GM12878 (cell line): ENCODE results near the gene TIFAB.

Experiments
- CBFB ChIP-seq: IDR thresholded peaks from 2 replicates; pipeline ENCODE4 v1.6.1; 2016; ENCODE audit warnings: antibody characterized with exemption, low read depth
- EZH2 ChIP-seq: IDR thresholded peaks from 2 replicates; pipeline ENCODE4 v1.6.1; 2012; ENCODE audit warnings: low read depth, mild to moderate bottlenecking, control low read depth, inconsistent platforms, low read length, borderline replicate concordance; ENCODE audit not compliant: control insufficient read depth
- MEF2A ChIP-seq: IDR thresholded peaks from 2 replicates; pipeline ENCODE4 v1.6.1; 2011; ENCODE audit warnings: low read depth, mild to moderate bottlenecking, low read length, moderate library complexity; ENCODE audit not compliant: insufficient read depth
- POLR2AphosphoS2 ChIP-seq: IDR thresholded peaks from 2 replicates; pipeline ENCODE4 v1.6.1; 2011; ENCODE audit warnings: low read depth, mild to moderate bottlenecking, low read length, improper control_type of control experiment, moderate library complexity
- POLR2AphosphoS5 ChIP-seq: IDR thresholded peaks from 2 replicates; pipeline ENCODE4 v1.6.1; 2011; ENCODE audit warnings: mild to moderate bottlenecking, low read length, inconsistent platforms
- RFX5 ChIP-seq: IDR thresholded peaks from 2 replicates; pipeline ENCODE4 v1.6.1; 2011; ENCODE audit warnings: low read depth, low read length, improper control_type of control experiment
- TF ChIP-seq, protein P1 (sequence below): IDR thresholded peaks from 2 replicates; pipeline ENCODE4 v1.6.1; 2011; ENCODE audit warnings: low read depth, low read length, improper control_type of control experiment, borderline replicate concordance
- TF ChIP-seq, protein P2 (sequence below), 3 experiments: IDR thresholded peaks in 2 of 3; conservative IDR thresholded peaks in 1 of 3; 2 replicates each; pipeline ENCODE4 v1.5.1; 2011; ENCODE audit warnings: low read depth in 3 of 3, low read length in 3 of 3, mild to moderate bottlenecking in 3 of 3, control low read depth in 2 of 3, moderate library complexity in 2 of 3, inconsistent platforms in 1 of 3, mixed read lengths in 1 of 3; ENCODE audit not compliant: control insufficient read depth in 2 of 3, insufficient read depth in 1 of 3; ENCODE audit errors: extremely low read depth in 1 of 3
- TF ChIP-seq, protein P3 (sequence below): IDR thresholded peaks from 2 replicates; pipeline ENCODE4 v1.6.1; 2012; ENCODE audit warnings: improper control_type of control experiment, low read depth, low read length; ENCODE audit not compliant: insufficient replicate concordance
- TF ChIP-seq, protein P4 (sequence below): IDR thresholded peaks from 2 replicates; pipeline ENCODE4 v1.6.1; 2012; ENCODE audit warnings: low read depth, low read length, improper control_type of control experiment
- TF ChIP-seq, protein P5 (sequence below): IDR thresholded peaks from 2 replicates; pipeline ENCODE4 v1.6.1; 2012; ENCODE audit warnings: low read depth, low read length, improper control_type of control experiment

DNA sequence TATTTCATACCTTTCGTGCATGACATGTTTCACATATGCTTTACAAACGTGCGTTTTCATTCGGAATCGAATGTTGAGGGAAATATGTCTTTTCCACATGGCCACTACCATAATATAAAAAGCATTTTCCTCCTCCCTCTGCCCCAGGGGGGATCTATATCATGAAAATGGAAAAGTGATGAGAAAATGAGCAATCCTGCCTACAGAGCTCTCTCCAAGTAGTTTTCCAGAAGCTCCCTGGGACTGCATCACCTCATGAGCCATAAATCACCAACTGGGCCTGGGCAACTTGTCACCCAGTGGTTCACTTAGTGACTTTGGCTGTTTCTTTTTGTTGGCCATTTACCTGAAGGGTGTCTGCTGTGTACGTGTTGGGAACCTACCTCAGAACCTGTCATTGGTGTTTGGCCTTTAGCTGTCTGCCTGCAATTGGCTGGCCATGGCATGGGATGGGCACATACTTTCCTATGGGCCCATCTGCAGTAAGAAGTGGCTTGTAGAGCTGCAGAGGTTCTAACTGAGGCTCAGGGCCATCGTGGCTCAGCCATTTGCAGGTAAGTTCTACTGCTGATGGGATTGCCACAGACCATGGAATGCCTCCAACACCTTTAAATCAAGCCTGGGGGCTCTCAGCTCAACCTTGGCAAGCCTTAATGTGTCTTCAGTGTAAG is 9.5 kb upstream of the TIFAB start:
- no peak for TF ChIP-seq POLR2AphosphoS5
- TF ChIP-seq, protein P1, sequence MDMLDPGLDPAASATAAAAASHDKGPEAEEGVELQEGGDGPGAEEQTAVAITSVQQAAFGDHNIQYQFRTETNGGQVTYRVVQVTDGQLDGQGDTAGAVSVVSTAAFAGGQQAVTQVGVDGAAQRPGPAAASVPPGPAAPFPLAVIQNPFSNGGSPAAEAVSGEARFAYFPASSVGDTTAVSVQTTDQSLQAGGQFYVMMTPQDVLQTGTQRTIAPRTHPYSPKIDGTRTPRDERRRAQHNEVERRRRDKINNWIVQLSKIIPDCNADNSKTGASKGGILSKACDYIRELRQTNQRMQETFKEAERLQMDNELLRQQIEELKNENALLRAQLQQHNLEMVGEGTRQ: no peak
- TF ChIP-seq, protein P2, sequence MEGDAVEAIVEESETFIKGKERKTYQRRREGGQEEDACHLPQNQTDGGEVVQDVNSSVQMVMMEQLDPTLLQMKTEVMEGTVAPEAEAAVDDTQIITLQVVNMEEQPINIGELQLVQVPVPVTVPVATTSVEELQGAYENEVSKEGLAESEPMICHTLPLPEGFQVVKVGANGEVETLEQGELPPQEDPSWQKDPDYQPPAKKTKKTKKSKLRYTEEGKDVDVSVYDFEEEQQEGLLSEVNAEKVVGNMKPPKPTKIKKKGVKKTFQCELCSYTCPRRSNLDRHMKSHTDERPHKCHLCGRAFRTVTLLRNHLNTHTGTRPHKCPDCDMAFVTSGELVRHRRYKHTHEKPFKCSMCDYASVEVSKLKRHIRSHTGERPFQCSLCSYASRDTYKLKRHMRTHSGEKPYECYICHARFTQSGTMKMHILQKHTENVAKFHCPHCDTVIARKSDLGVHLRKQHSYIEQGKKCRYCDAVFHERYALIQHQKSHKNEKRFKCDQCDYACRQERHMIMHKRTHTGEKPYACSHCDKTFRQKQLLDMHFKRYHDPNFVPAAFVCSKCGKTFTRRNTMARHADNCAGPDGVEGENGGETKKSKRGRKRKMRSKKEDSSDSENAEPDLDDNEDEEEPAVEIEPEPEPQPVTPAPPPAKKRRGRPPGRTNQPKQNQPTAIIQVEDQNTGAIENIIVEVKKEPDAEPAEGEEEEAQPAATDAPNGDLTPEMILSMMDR (IDR thresholded peaks at IDR 0.05 in 2 of 3, conservative IDR thresholded peaks at IDR 0.05 in 1 of 3; ENCODE audit: control insufficient read depth in 2 of 3, extremely low read depth in 1 of 3, insufficient read depth in 1 of 3, low read depth in 3 of 3, low read length in 3 of 3): no peak
- no peak for TF ChIP-seq POLR2AphosphoS2
- no peak for TF ChIP-seq RFX5
- TF ChIP-seq, protein P3, sequence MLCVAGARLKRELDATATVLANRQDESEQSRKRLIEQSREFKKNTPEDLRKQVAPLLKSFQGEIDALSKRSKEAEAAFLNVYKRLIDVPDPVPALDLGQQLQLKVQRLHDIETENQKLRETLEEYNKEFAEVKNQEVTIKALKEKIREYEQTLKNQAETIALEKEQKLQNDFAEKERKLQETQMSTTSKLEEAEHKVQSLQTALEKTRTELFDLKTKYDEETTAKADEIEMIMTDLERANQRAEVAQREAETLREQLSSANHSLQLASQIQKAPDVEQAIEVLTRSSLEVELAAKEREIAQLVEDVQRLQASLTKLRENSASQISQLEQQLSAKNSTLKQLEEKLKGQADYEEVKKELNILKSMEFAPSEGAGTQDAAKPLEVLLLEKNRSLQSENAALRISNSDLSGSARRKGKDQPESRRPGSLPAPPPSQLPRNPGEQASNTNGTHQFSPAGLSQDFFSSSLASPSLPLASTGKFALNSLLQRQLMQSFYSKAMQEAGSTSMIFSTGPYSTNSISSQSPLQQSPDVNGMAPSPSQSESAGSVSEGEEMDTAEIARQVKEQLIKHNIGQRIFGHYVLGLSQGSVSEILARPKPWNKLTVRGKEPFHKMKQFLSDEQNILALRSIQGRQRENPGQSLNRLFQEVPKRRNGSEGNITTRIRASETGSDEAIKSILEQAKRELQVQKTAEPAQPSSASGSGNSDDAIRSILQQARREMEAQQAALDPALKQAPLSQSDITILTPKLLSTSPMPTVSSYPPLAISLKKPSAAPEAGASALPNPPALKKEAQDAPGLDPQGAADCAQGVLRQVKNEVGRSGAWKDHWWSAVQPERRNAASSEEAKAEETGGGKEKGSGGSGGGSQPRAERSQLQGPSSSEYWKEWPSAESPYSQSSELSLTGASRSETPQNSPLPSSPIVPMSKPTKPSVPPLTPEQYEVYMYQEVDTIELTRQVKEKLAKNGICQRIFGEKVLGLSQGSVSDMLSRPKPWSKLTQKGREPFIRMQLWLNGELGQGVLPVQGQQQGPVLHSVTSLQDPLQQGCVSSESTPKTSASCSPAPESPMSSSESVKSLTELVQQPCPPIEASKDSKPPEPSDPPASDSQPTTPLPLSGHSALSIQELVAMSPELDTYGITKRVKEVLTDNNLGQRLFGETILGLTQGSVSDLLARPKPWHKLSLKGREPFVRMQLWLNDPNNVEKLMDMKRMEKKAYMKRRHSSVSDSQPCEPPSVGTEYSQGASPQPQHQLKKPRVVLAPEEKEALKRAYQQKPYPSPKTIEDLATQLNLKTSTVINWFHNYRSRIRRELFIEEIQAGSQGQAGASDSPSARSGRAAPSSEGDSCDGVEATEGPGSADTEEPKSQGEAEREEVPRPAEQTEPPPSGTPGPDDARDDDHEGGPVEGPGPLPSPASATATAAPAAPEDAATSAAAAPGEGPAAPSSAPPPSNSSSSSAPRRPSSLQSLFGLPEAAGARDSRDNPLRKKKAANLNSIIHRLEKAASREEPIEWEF: no peak
- TF ChIP-seq, protein P4, sequence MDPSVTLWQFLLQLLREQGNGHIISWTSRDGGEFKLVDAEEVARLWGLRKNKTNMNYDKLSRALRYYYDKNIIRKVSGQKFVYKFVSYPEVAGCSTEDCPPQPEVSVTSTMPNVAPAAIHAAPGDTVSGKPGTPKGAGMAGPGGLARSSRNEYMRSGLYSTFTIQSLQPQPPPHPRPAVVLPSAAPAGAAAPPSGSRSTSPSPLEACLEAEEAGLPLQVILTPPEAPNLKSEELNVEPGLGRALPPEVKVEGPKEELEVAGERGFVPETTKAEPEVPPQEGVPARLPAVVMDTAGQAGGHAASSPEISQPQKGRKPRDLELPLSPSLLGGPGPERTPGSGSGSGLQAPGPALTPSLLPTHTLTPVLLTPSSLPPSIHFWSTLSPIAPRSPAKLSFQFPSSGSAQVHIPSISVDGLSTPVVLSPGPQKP: no peak
- TF ChIP-seq EZH2: no peak
- TF ChIP-seq, protein P5, sequence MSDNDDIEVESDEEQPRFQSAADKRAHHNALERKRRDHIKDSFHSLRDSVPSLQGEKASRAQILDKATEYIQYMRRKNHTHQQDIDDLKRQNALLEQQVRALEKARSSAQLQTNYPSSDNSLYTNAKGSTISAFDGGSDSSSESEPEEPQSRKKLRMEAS: no peak
- TF ChIP-seq MEF2A: no peak
- no peak for TF ChIP-seq CBFB
